ENCODE results near the gene NELFA.

The NELFA gene

DNA sequence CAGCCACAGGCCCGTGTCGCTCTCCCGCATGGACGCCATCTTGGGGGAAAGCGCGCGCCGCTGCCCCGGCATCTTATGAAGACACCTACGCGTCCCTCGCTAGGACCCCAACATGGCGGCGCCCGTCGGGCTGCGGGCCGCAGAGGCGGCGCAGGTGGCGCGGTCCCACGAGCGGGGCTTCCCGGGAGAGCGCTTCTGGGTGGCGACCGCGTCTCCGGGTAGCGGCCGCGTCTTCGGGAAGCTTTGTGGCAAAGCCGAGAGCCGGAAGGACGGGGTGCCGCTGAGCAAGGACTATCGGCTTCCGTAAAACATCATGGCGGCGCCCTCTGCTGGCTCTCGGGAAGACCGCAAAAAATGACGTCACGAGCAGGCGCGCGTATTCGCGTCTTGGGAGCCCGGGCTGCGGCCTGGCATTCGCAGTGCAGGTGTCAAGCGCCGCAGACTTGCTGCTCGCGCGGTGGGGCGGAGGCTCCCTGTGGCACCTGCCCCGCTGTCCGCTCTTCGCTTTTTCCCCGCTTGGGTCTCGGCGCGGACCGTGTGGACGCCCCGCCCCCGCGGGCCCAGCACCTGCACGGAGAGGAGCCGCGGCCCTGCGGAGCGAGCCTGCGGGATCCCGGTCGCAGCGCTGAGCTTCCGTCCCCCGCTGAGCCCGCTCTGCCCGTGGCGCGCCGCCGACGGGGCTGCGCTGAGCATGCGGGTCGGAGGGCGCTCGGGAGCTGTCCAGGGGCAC lies at the start of gene NELFA:
Gene NELFA, minus strand, starts transcription at position 54 of the 730 bp plus-strand sequence. Its CDS starts 15 bp downstream, at position 39.
- DNase-seq (ENCODE audit: low read depth, low spot score) = peak; percentile 94
- peak within 1 kb of the TSS; percentile 97 for H3K4me3 ChIP-seq (ENCODE audit: low read depth, low read length)
- TF ChIP-seq, protein P1, sequence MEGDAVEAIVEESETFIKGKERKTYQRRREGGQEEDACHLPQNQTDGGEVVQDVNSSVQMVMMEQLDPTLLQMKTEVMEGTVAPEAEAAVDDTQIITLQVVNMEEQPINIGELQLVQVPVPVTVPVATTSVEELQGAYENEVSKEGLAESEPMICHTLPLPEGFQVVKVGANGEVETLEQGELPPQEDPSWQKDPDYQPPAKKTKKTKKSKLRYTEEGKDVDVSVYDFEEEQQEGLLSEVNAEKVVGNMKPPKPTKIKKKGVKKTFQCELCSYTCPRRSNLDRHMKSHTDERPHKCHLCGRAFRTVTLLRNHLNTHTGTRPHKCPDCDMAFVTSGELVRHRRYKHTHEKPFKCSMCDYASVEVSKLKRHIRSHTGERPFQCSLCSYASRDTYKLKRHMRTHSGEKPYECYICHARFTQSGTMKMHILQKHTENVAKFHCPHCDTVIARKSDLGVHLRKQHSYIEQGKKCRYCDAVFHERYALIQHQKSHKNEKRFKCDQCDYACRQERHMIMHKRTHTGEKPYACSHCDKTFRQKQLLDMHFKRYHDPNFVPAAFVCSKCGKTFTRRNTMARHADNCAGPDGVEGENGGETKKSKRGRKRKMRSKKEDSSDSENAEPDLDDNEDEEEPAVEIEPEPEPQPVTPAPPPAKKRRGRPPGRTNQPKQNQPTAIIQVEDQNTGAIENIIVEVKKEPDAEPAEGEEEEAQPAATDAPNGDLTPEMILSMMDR (IDR thresholded peaks at IDR 0.05; ENCODE audit: low read depth, low read length) = no peak
- in situ Hi-C loops (cut with HindIII; ENCODE audit: low sequenced_read_pairs) = no loop called here

DNA sequence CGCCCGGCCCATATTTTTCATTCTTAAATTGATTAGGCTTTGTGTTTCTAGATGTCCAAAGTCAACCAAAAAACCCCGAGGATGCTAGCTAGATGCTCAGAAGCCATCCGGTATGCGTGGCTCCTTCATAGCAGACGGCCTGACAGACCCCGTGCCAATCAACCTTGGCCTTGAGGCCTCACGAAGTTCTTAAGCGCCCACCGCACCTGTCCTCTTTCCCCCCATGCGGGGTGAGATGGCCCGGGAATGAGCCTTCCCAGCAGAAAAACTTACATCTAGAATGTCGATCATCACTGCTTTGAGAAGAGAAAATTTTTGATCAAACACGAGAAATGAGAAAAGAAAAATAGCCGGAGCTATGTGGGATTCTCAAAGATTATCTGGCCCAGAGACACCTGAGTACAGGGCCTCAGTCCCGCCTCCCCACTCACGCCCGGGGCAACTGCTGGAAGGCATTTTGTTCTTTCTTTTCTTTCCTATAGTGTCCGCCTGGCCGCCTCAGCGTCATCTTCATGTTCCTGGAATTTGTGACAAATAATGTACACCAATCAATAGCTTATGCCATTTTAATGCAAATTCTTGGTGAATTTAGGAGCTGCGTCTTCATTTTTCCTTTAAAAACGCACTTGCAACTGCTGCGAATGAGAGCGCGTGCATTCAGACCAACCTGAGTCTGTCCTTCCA lies 48.8 kb upstream of the NELFA start:
- no peak for DNase-seq (ENCODE audit: low read depth, low spot score)
- TF ChIP-seq, protein P1 (IDR thresholded peaks at IDR 0.05; ENCODE audit: low read depth, low read length) = no peak
- in situ Hi-C loops (cut with HindIII; ENCODE audit: low sequenced_read_pairs) = no loop called here
- no peak overlapping the region for H3K4me3 ChIP-seq (ENCODE audit: low read depth, low read length)

DNA sequence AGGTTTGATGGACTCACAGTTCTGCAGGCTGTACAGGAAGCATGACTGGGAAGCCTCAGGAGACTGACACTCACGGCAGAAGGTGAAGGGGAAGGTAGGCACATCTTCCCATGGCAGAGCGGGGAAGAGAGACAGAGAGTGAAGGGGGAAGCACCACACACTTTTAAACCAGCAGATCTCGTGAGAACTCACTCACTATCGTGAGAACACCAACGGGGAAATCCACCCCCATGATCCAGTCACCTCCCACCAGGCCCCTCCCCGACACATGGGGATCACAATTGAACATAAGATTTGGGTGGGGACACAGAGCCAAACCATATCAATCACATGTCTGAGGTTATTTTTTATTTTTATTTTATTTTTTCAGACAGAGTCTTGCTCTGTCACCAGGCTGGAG lies 45.4 kb upstream of the NELFA start:
- no peak for DNase-seq (ENCODE audit: low read depth, low spot score)
- TF ChIP-seq, protein P1 (IDR thresholded peaks at IDR 0.05; ENCODE audit: low read depth, low read length) = no peak
- in situ Hi-C loops (cut with HindIII; ENCODE audit: low sequenced_read_pairs) = no loop called here

DNA sequence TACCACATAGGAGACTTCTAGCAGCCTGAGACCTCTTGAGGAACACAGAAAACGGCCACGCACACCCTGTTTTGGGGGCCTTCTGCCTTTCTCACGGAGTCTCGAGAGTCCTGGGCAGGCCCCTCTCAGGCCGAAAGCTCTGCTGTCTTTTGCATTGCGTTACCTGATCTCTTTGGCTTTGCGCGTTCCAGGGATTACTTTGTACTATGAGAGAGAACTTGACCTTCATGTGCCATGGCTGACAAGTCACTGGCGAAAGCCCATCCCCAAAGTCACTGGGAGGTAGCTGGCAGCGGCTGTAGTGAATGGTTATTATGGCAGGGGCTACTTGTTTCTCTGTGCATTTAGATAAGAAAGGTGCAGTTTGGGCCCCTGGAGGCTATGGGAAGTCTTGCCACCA lies 42.3 kb upstream of the NELFA start:
- no peak overlapping the region for H3K4me3 ChIP-seq (ENCODE audit: low read depth, low read length)
- in situ Hi-C loops (cut with HindIII; ENCODE audit: low sequenced_read_pairs) = no loop called here
- TF ChIP-seq, protein P1 (IDR thresholded peaks at IDR 0.05; ENCODE audit: low read depth, low read length) = no peak
- no peak for DNase-seq (ENCODE audit: low read depth, low spot score)

More for the DNA sequence above, 45.4 kb upstream of the NELFA start:
- no peak overlapping the region for H3K4me3 ChIP-seq (ENCODE audit: low read depth, low read length)

DNA sequence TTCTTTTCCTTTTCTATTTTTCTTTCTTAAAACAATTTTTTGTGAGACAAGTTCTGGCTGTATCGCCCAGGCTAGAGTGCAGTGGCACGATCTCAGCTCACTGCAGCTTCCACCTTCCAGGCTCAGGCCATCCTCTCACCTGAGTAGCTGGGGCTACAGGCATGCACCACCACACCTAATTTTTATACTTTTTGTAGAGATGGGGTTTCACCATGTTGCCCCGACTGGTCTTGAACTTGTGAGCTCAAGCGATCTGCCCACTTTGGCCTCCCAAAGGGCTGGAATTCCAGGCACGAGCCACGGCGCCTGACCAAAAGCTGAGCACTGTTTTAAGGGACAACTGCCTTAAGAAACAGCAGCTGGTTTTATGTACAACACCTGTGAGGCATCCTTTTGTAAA lies 41.0 kb upstream of the NELFA start:
- in situ Hi-C loops (cut with HindIII; ENCODE audit: low sequenced_read_pairs) = no loop called here
- DNase-seq (ENCODE audit: low read depth, low spot score) = no peak
- TF ChIP-seq, protein P1 (IDR thresholded peaks at IDR 0.05; ENCODE audit: low read depth, low read length) = no peak
- no peak overlapping the region for H3K4me3 ChIP-seq (ENCODE audit: low read depth, low read length)

DNA sequence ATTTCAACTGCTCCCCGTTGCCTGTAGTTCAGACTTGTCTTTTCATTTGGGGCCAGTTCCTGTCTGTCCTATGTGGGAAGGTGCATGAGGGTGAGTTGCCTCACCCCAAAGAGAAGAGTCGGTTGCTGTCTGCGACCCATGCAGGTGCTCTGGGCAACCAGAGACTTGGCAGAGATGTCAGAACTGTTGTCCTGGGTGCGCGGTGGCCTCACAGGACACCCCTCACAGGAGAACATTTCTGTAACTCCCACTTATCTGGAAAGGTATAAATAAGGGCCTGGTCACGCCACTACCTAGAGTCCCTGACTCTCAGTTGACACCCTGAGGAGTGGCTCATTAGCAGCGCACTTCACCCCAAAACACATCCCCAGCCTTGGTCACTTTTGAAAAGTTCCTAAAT lies 40.6 kb upstream of the NELFA start:
- in situ Hi-C loops (cut with HindIII; ENCODE audit: low sequenced_read_pairs) = no loop called here
- TF ChIP-seq, protein P1 (IDR thresholded peaks at IDR 0.05; ENCODE audit: low read depth, low read length) = no peak
- H3K4me3 ChIP-seq (ENCODE audit: low read depth, low read length) = no peak overlapping the region
- no peak for DNase-seq (ENCODE audit: low read depth, low spot score)
